Erythroblast (primary cell): Measurements from ENCODE around the gene SNHG17.
"Not testable (repeated sequence)": the region's sequence is repeated elsewhere in the genome, so short reads cannot be mapped to it uniquely, and the experiment has no call there.

Source experiments
- DNase-seq, 2 experiments: peaks; one replicate each; lab custom pipeline; 2025; lab: John Stamatoyannopoulos, UW
- GATA1 ChIP-seq: IDR thresholded peaks from 2 replicates; pipeline ENCODE4 v1.6.1; 2011; ENCODE audit warnings: low read depth, mild to moderate bottlenecking, control low read depth, low read length, moderate library complexity
- POLR2A ChIP-seq: IDR thresholded peaks from 2 replicates; pipeline ENCODE4 v1.6.1; 2011; ENCODE audit warnings: mild to moderate bottlenecking, low read length

The SNHG17 gene

GRCh38 chr20:38454556-38455473, 19.7 kb upstream of the SNHG17 start:
- DNase-seq, result peak; percentile 26 to 59
- TF ChIP-seq GATA1 (no peak), POLR2A (no peak)

- TF ChIP-seq GATA1, result no peak
- TF ChIP-seq POLR2A, result no peak
- DNase-seq, result no peak
These were observed 18.8 kb upstream of the SNHG17 start for GRCh38 chr20:38453941-38454340.

- peak; percentile 88 for DNase-seq
- no peak for TF ChIP-seq POLR2A
- TF ChIP-seq GATA1, result no peak
These were observed 17.9 kb upstream of the SNHG17 start for GRCh38 chr20:38452880-38453624.

GRCh38 chr20:38450412-38450975, 15.4 kb upstream of the SNHG17 start:
- DNase-seq, result no peak

GRCh38 chr20:38449046-38449445, 13.9 kb upstream of the SNHG17 start:
- no peak for DNase-seq
- TF ChIP-seq GATA1 (no peak), POLR2A (no peak)

More at GRCh38 chr20:38450412-38450975, 15.4 kb upstream of the SNHG17 start:
- TF ChIP-seq GATA1, result no peak

- peak; percentile 48 to 49 for DNase-seq
- no peak for TF ChIP-seq GATA1
- TF ChIP-seq POLR2A, result no peak
These were observed 13.0 kb upstream of the SNHG17 start for GRCh38 chr20:38447931-38448675.

GRCh38 chr20:38447251-38447661, 12.1 kb upstream of the SNHG17 start:
- TF ChIP-seq POLR2A (no peak), GATA1 (no peak)
- no peak for DNase-seq

- DNase-seq, result peak; percentile 97 to 98
- TF ChIP-seq GATA1 (no peak), POLR2A (peak; percentile 95)
These were observed 11.5 kb upstream of the SNHG17 start for GRCh38 chr20:38446441-38447209.

GRCh38 chr20:38445901-38446425, 10.8 kb upstream of the SNHG17 start:
- no peak for DNase-seq
- no peak for TF ChIP-seq POLR2A
- TF ChIP-seq GATA1, result no peak

- TF ChIP-seq GATA1 (no peak), POLR2A (no peak)
- no peak for DNase-seq
These were observed 10.3 kb upstream of the SNHG17 start for GRCh38 chr20:38445381-38445796.

- DNase-seq, result no peak
- TF ChIP-seq POLR2A (no peak), GATA1 (no peak)
These were observed 6.8 kb upstream of the SNHG17 start for GRCh38 chr20:38441916-38442315.

GRCh38 chr20:38441110-38441509, 6.0 kb upstream of the SNHG17 start:
- not testable (repeated sequence) for DNase-seq
